ENCODE results near the gene KBTBD4.
"Not testable (repeated sequence)": the region's sequence is repeated elsewhere in the genome, so short reads cannot be mapped to it uniquely, and the experiment has no call there.

KBTBD4 gene

DNA sequence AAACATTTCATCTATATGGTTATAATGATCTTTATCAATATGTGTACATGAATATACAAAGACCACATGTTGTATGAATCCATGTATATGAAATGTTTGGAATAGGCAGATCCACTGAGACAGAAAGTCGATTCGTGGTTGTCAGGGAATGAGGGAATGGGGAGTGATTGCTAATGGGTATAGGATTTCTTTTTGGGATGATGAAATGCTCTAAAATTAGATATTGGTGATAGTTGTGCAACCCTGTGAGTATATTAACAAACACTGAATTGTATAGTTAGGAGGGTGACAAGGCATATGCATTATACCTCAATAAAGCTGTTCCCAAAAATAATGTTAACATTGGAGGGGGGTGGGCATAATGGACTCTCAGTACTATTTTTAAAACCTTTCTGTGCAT is 18.3 kb downstream of the KBTBD4 start:
- DNase-seq (ENCODE audit: low read depth, low spot score) = no peak

DNA sequence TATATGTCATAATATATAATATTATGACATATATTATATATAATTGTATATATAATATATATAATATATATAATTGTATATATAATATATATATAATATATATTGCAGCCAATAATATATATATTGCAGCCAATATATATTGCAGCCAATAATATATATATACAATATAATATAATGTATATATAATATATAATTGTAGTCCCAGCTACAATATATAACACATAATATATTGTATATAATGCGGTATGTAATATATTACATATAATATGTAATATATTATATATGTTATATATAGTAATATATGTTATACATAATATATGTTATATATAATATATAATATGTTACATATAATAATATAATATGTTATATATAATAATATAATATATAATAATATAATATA is 20.1 kb downstream of the KBTBD4 start:
- DNase-seq (ENCODE audit: low read depth, low spot score) = no peak

DNA sequence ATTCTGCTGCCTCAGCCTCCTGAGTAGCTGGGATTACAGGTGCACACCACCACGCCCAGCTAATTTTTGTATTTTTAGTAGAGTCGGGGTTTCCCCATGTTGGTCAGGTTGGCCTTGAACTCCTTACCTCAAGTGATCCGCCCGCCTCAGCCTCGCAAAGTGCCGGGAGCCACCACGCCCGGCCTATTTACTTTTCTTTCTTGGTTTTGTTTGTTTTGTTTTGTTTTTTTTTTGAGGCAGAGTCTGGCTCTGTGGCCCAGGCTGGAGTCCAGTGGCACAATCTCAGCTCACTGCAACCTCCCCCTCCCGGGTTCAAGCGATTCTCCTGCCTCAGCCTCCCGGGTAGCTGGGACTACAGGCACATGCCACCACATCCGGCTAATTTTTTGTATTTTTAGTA is 21.8 kb downstream of the KBTBD4 start:
- DNase-seq (ENCODE audit: low read depth, low spot score) = not testable (repeated sequence)

DNA sequence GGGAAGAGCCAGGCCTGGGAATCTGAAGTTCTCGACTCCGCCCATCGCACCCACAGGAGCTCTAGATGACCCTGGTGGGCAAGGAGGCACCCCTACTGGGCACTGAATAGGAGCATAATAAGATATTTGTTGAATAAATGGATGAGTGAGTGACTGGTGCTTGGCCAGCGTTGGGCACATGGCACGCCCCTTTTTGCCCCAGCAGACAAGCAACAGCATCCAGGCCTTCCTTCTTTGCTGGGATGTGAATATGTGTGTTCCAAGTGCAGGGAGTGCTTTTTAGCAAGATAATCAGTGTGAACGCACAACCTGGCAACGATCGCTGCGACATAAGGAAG is 25.4 kb downstream of the KBTBD4 start:
- no peak for DNase-seq (ENCODE audit: low read depth, low spot score)

DNA sequence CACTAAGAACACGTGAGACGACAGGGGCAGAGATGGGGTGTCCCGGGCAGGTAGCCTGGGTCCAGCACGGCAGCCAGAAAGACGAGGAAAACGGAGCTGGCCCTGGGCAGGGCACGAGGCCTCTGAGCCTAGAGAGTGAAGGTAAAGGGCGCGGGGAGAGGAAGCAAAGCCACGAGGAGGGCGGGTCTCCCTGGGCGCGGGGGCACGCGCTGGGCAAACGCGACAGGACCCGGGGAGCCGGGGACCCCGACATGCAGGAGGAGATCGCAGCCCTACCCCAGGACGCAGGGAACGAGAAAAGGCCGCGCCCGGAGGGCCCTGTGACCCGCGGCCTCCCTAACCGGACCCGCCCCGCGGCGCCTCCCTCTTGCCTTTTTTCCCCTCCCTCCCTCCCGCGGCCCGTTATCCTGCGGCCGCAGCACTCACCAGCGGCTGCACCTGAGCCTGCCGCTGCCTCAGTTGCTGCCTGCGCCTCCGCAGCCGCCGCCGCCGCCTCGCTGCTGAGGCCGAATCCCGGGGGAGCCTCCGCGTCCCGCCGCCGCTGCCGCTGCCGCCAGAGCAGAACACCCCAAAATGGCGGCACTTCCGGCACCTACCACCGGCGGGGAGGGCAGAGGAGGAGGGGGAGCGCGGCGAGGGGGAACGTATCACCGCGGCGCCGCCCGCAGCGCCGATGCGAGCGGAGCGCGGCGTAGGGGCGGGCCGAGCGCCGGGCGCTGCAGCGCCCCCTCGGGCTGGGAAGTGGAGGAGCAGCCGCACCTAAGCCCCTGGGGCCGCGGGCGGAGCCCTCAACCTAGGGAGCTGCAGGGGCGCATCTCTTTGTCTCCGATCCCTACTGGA is 26.0 kb downstream of the KBTBD4 start, which contains the start of gene CELF1:
CELF1 (minus strand) TSS at position 567 of the 840 bp plus-strand sequence. CDS start 53,609 bp downstream, outside the sequence.
- DNase-seq (ENCODE audit: low read depth, low spot score) = peak; percentile 87

DNA sequence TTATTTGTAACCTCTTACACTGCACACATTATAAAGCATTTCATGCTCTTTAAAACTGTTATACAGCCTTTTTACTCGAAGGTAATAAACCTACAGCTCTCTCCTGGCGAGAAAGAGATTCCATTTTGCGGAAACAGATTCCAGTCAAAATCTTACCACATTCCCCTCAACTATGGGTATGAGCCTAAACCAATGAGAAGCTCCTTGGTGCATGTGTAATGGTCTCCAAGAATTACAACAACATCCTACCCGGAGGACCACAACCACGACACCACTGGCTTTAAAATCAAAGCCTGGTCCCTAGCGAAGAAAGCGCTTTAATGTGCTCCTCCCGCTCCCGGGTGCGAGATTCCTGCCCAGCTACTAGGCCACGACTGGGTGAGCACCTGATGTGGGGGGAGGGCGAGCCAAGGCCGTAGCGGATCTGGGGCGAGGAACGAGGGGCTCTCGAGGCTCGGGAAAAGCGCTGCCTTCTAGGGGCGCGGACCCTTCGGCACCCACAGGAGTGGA is 26.7 kb downstream of the KBTBD4 start:
- DNase-seq (ENCODE audit: low read depth, low spot score) = no peak

DNA sequence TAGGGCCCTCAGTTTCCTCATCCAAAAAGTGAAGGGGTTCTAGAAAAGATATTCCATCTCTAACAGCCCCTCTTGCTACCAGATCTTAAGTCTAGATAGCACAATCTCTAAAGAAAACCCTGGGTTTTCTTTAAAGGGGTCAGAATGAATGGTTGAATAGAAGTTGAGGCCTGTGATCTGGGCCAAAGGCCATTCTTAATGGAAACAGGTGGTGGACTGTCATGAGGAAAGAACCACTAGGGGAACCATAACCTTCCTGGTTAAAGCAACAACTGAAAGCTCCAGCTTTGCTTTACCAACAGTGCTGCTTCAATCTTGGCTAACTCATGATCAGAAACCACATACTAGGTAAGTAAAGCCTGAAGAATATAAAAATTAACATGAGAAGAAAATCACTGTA is 27.7 kb downstream of the KBTBD4 start:
- DNase-seq (ENCODE audit: low read depth, low spot score) = no peak

DNA sequence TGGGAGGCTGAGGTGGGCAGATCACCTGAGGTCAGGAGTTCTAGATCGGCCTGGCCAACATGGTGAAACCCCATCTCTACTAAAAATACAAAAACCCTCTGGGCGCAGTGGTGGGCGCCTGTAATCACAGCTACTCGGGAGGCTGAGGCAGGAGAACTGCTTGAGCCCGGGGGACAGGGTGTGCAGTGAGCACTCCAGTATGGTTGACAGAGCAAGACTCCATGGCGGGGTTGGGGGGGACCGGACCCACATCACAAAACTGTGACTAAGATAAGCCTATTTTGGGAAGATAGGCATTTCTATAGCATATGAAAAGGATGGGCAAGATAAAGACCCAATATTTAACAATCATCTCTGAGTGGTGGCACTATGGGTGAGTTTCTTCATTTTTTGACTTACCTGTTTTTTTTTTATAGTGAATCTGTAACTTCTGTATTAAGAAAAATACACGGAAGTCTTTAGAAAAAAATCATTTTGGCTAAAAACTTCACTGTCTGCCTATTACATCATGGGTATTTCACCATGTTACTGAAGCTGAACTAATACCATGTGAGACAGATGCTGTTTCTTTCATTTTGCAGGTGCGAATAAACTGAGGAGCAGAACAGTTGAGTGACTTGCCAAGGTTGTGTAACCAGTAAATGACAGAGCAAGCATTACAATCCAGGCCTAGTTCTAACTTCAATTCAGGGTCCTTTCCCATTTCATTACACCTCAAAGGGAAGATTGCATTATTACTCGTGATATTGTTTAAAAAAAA is 28.3 kb downstream of the KBTBD4 start:
- DNase-seq (ENCODE audit: low read depth, low spot score) = no peak

DNA sequence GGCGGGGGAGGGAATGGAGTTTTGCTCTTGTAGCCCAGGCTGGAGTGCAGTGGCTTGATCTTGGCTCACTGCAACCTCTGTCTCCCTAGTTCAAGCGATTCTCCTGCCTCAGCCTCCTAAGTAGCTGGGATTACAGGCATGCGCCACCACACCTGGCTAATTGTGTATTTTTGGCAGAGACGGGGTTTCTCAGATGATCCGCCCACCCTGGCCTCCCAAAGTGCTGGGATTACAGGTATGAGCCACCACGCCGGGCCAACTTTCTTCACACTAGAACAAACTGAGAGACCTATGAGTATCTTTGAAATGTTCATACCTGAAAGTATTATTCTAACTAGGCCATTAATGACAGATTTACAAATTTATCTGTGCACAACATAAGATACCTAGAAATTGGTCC is 32.5 kb downstream of the KBTBD4 start:
- not testable (repeated sequence) for DNase-seq (ENCODE audit: low read depth, low spot score)

DNA sequence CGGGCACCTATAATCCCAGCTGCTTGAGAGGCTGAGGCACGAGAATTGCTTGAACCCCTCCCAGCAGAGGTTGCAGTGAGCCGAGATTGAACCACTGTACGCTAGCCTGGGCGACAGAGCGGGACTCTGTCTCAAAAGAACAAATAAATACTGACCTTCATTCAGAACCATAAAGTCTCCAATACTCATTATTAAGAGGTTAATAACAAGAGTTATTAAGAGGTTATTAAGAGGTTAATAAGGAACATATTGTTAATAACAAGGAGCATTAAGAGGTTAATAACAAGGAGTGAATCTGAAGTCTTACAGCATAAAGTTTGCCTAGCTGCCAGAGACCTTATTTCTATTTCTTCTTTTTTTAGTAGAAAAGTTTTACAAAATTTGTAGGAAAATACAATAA is 33.5 kb downstream of the KBTBD4 start:
- no peak for DNase-seq (ENCODE audit: low read depth, low spot score)

DNA sequence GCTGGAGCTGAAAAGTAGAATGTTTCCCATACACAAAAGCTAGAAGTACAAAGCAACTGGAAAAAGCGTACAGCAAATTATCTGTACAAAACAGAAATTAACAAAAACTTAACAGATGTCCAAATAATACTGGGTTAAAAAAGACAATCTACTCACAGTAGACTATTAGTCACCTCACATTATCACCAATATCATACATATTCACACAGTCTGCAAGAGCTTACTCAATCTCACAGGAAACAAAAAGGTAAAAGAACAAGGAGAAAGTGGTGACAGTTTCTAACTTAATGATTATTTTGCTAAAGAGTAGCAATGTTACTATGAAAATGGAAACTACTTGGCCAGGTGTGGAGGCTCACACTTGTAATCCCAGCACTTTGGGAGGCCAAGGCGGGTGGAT is 37.7 kb downstream of the KBTBD4 start:
- no peak for DNase-seq (ENCODE audit: low read depth, low spot score)

DNA sequence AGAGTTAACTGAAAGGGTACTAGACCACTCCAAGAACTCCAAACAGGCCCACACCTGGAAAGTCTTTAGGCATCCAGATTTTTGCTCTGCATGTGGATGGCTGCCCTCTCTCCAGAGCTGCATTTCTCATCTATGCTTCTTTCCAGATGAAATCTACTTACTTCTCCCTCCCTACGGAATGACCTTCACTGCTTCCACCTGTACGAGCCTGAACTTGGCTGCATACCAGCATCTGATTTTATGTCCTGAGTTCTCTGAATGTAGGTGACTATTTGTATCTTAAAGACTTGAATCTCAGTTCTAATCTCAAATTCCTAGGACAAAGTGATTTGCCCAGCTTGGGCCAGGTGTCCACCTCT is 39.1 kb downstream of the KBTBD4 start:
- no peak for DNase-seq (ENCODE audit: low read depth, low spot score)

DNA sequence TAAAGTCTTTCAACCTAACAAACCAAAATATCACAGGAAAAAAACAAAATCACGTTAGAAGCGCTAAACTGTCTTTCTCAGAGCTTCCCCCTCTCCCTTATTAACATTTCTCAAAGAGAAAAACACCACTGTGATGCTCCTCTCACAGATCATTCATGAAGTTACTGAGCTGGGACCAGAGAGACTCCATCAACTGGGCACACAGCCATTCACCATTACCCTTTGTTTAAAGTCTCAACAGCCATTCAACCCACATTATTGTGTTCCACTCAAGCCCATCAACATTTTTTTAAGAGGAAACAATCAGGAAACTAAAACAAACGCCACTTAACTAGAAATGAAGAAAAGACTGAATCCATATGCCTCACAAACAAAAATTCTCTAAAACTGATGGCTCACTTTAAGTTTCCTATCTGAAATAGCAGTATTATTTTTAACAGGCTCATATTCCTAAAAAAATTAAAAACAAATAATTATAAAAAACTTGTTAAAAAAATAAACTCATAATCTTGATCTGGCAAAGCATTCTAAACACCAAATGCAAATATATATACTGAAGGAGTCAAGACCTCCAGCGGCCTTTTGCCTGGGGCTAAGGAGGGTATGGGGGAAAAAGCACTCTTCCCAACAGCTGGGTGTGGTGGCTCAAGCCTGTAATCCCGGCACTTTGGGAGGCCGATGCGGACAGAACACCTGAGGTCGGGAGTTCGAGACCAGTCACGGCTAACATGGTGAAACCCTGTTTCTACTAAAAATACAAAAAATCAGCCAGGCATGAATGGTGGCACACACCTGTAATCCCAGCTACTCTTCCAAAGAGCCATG is 39.8 kb downstream of the KBTBD4 start:
- no peak for DNase-seq (ENCODE audit: low read depth, low spot score)

DNA sequence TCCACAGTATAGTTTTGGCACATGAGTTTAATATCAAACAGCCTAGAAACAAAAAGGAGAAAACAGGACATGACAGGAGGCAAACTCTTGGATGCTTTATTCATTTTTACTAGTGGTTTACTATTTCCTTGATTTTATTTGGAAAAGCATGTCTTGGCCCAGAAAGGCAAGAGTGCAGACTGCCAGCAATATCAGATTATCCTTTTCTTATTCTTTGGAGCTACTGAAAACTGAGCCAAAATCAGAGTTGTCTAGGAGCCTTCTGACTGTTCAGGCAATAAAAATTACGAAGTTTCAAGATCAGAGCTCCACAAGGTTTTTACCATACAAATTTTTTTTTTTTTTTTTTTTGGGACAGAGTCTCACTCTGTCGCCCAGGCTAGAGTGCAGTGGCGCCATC is 41.9 kb downstream of the KBTBD4 start:
- no peak for DNase-seq (ENCODE audit: low read depth, low spot score)

DNA sequence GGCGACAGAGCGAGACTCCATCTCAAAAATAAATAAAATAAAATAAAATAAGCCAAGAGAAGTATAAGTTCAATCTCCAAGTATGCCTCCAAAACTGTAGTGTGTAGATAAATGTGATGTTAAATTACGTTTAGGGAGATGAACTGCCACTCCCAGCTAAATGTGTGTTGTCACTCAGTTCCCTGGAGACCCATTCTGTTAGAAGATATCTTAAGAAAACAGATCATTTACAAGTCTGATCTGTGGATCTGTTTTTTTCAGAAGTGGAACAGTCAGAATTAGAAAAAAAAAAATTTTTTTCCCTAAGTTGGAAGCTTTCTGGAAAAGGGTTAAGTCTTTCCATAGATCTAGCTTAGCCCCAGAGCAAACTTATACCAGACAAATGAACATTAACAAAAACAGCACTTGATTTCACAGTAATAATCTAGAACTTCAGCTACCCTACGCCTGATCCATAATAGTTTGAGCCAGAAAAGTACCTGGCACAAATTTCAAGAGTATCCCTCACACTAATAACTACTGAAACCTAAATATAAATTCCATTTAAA is 44.0 kb downstream of the KBTBD4 start:
- no peak for DNase-seq (ENCODE audit: low read depth, low spot score)

DNA sequence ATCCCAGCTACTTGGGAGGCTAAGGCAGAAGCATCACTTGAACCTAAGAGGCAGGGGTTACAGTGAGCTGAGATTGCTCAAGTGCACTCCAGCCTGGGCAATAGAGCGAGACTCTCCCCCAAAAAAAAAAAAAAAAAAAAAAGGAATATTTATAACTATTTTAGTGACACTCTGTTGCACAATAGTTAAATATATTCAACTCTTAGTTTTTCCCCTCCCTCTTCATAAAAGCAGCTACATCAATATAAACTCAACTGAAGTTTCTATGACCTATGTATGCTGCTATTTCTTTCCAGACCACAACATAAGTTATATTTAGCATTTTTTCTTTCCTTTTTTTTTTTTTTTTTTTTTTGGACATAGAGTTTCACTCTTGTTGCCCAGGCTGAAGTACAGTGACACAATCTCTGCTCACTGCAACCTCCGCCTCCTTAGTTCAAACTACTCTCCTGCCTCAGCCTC is 45.0 kb downstream of the KBTBD4 start:
- DNase-seq (ENCODE audit: low read depth, low spot score) = no peak

DNA sequence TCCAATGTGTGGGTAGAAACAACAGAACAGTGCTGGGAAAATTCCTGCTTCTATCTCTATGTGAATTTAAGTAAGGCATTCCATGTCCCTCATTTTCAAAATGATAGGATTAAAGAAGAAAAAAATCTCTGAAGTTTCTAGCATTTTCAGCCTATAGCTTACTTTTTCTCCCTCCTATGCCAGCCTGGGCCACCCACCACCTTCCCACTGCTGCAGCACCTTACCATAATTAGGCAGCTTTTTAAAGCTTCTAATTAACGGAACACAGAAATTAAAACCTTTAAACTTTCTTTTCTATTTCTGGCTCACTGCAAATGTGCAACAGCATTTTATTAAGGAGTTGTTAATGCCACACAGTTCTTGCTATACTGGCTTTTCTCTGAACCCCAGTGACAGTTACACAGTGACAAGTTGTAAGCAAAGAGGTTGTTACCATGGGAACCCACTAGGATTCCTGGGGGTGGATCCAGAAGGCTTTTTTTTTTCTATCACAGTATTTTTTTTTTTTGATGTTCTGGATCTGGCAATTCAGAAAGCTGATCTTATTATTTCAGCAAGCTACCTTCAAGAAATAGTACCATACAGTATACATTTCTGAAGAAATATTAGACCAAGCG is 46.1 kb downstream of the KBTBD4 start:
- DNase-seq (ENCODE audit: low read depth, low spot score) = no peak

DNA sequence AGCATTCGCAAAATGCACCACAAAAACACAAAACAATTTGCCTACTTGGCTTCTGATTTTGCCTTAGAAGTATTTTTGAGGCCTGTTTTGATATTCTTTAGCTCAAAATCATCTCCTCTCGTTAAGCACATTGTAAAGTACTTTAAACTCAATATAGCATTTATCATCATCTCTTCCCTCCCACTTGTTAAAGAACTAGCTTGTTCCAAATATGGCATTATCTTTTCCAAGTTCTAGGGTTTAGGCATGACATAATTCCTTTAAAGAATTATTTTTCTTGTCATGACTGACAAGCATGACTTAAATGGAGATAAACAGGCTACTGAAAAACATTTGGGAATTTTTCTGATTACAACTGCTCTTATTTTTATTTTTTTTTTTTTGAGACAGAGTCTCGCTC is 47.1 kb downstream of the KBTBD4 start:
- DNase-seq (ENCODE audit: low read depth, low spot score) = no peak

DNA sequence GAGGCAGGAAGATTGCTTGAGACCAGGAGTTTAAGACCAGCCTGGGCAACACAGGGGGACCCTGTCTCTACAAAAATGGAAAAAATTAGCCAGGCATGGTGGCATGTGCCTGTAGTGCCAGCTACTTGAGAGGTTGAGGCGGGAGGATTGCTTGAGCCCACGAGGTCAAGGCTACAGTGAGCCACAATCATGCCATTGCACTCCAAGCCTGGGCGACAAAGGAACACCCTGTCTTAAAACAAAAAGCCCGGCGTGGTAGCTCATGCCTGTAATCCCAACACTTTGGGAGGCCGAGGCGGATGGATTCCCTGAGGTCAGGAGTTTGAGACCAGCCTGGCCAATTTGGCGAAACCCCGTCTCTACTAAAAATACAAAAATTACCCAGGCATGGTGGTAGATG is 48.0 kb downstream of the KBTBD4 start:
- DNase-seq (ENCODE audit: low read depth, low spot score) = not testable (repeated sequence)

DNA sequence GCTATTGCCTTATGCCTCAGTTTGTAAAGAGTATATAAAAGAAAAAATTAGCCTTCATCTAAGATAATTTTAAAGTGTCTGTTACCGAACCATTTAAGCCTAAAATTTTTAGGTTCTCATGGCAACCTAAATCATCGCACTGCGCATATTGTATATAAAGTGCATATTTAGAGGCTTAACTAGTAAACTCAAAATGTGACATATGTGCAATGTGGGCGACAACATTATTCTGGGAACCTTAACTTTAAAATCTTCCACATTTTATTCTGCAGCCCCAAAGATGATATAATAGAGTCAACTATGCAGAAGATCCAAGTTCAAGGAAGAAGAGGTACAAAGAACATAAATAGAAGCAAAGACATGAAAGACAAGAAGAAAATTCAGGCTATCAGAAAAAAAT is 48.8 kb downstream of the KBTBD4 start:
- no peak for DNase-seq (ENCODE audit: low read depth, low spot score)

DNA sequence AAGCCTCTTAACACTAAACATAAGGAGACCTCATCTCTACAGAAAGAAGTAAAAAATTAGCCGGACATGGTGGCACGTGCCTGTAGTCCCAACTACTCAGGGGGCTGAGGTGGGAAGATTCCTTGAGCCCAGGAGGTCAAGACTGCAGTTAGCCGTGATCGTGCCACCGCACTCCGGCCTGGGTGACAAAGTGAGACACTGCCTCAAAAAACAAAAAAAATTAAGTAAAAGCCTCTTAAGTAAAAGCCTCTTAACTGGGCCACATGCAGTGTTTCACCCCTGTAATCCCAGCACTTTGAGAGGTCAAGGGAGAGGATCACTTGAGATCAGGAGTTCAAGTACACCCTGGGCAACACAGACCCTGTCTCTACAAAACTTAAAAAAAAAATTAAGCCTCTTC is 51.6 kb downstream of the KBTBD4 start:
- no peak for DNase-seq (ENCODE audit: low read depth, low spot score)
